GM18505 (cell line): ENCODE results near the gene HAUS7.

Experiments
- ATAC-seq: cut with Tn5 transposase; IDR thresholded peaks from one replicate; pipeline ENCODE4 v1.9.1; 2021; ENCODE audit not compliant: unreplicated experiment
- POLR2A ChIP-seq: IDR thresholded peaks from 4 replicates; pipeline ENCODE4 v1.6.1; 2011; ENCODE audit warnings: borderline replicate concordance; ENCODE audit not compliant: insufficient read depth, insufficient read length; ENCODE audit errors: extremely low read depth

Gene HAUS7

GRCh38 chrX:153454901-153455550 is 15.3 kb downstream of the HAUS7 start:
- no peak for TF ChIP-seq POLR2A

GRCh38 chrX:153450949-153451277 is 19.5 kb downstream of the HAUS7 start:
- TF ChIP-seq POLR2A, result no peak
- ATAC-seq, result no peak

More at GRCh38 chrX:153454901-153455550, 15.3 kb downstream of the HAUS7 start:
- ATAC-seq, result no peak

GRCh38 chrX:153450114-153450948 is 20.0 kb downstream of the HAUS7 start:
- TF ChIP-seq POLR2A, result no peak
- ATAC-seq, result no peak

- TF ChIP-seq POLR2A, result no peak
- ATAC-seq, result no peak
These were observed 20.8 kb downstream of the HAUS7 start for GRCh38 chrX:153449368-153450113.

GRCh38 chrX:153448556-153449367 is 21.6 kb downstream of the HAUS7 start:
- TF ChIP-seq POLR2A, result no peak
- no peak for ATAC-seq

GRCh38 chrX:153447581-153447960 is 22.8 kb downstream of the HAUS7 start:
- TF ChIP-seq POLR2A, result no peak
- no peak for ATAC-seq

- TF ChIP-seq POLR2A, result no peak
- ATAC-seq, result no peak
These were observed 23.3 kb downstream of the HAUS7 start for GRCh38 chrX:153446950-153447580.

GRCh38 chrX:153446636-153446936 is 23.8 kb downstream of the HAUS7 start:
- no peak for TF ChIP-seq POLR2A
- ATAC-seq, result no peak

GRCh38 chrX:153445856-153446635 is 24.3 kb downstream of the HAUS7 start, which contains the start of gene TREX2:
TSS of gene TREX2 (minus strand) at chrX:153446056. CDS start at chrX:153445430, 626 bp downstream.
- TF ChIP-seq POLR2A, result no peak
- no peak for ATAC-seq

- no peak for TF ChIP-seq POLR2A
These were observed 25.1 kb downstream of the HAUS7 start for GRCh38 chrX:153445106-153445855.

GRCh38 chrX:153444333-153445011 is 25.9 kb downstream of the HAUS7 start:
- ATAC-seq, result no peak
- TF ChIP-seq POLR2A, result no peak

More at GRCh38 chrX:153445106-153445855, 25.1 kb downstream of the HAUS7 start:
- no peak for ATAC-seq
